Gastrocnemius medialis (tissue), 4 donors: ENCODE results near the gene PDAP1. TPM values are rescaled to one million over a fixed set of nuclear protein-coding genes. Genes with fewer than 3 reads are reported as not detected.
"Not testable (repeated sequence)": the region's sequence is repeated elsewhere in the genome, so short reads cannot be mapped to it uniquely, and the experiment has no call there.

Experiments used
- ATAC-seq, 2 donors: fragments of 150-250 bp; one replicate each; pipeline ENCODE4 v1.9.1; 2016
- DNase-seq, 2 donors: peaks; one replicate each; pipeline ENCODE4 v3.0.0-alpha.2; 2019
- H3K27ac ChIP-seq, 4 donors: fragments of 200-600 bp; sonication (generic); 1 replicate in 1 of 4; 2 replicates in 3 of 4; pipeline ENCODE4 v1.5.1; 2016 to 2018; ENCODE audit warnings: mild to moderate bottlenecking in 2 of 4, moderate library complexity in 1 of 4
- H3K27me3 ChIP-seq, 3 donors: fragments of 200-600 bp; sonication (generic) in 2 of 3; 1 replicate in 1 of 3; 2 replicates in 2 of 3; pipeline versions ENCODE4 v1.5.1 to v1.6.0; 2016 to 2019; ENCODE audit warnings: mild to moderate bottlenecking in 1 of 3, moderate library complexity in 1 of 3
- H3K36me3 ChIP-seq, 2 donors: fragments of 200-600 bp; sonication (generic) in 1 of 2; one replicate each; pipeline ENCODE4 v1.5.1; 2017 to 2018
- H3K4me1 ChIP-seq, 2 donors: fragments of 200-600 bp; sonication (generic) in 1 of 2; one replicate each; pipeline ENCODE4 v1.5.1; 2016 to 2017; ENCODE audit warnings: mild to moderate bottlenecking in 2 of 2
- H3K4me3 ChIP-seq, 4 donors: fragments of 200-600 bp; sonication (generic) in 3 of 4; 1 replicate in 1 of 4; 2 replicates in 3 of 4; pipeline ENCODE4 v1.5.1; 2016 to 2019; ENCODE audit warnings: mild to moderate bottlenecking in 2 of 4
- H3K9me3 ChIP-seq, 3 donors: fragments of 200-600 bp; sonication (generic) in 2 of 3; 1 replicate in 1 of 3; 2 replicates in 2 of 3; pipeline ENCODE4 v1.5.1; 2016 to 2019
- POLR2A ChIP-seq, 2 donors: fragments of 450-650 bp; IDR thresholded peaks; one replicate each; pipeline ENCODE4 v1.6.1; 2017; ENCODE audit warnings: antibody characterized with exemption in 2 of 2, mild to moderate bottlenecking in 2 of 2, moderate library complexity in 2 of 2
- in situ Hi-C, 4 donors: fragments of 200-750 bp; cut with MboI; loops; one replicate each; pipeline versions ENCODE4 v1.15.0 to v1.8.0; 2017; ENCODE audit warnings: low sequenced_read_pairs in 4 of 4
- intact Hi-C: fragments of 100-400 bp; cut with DNase I; formaldehyde crosslinking; loops from one replicate; pipeline ENCODE4 v1.15.1; 2023; ENCODE audit warnings: low total_unique reads
- total RNA-seq, 4 donors: library from RNA; depleted of rRNA; stranded (reverse); fragments of >200 nt; gene quantifications; one replicate each; pipeline versions ENCODE4 v1.1.0 to v1.2.3, GENCODE V29; 2016
- TF ChIP-seq, protein P1 (sequence below), 5 experiments: fragments of 450-650 bp in 3 of 5; fragments of 200-600 bp in 2 of 5; sonication (generic) in 2 of 5; IDR thresholded peaks in 4 of 5; conservative IDR thresholded peaks in 1 of 5; 1 replicate in 4 of 5; 2 replicates in 1 of 5; pipeline ENCODE4 v1.5.1; 2016 to 2019; ENCODE audit warnings: antibody characterized with exemption in 5 of 5, mild to moderate bottlenecking in 3 of 5, moderate library complexity in 3 of 5

Gene PDAP1
- total RNA-seq, 4 donors from 2014 or later = 81.7 to 258 (median 198) TPM

DNA sequence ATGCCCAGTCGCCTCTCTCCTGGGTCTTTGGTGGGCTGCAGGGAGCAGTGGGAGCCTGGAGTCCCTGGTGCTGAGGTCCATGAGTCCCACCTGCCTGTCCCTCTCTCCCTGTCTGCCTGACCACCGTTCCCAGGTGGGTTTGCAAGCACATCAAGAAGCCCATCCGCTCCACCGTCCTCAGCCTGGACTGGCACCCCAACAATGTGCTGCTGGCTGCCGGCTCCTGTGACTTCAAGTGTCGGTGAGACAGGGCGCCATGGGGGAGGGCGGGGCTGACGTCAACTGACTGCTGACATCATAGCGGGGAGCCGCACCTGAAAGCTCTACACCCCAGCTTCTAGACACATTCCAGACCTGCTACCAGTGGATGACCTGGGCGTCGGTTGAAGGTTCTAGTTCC, 18.6 kb downstream of the PDAP1 start:
- H3K27ac ChIP-seq = no peak overlapping the region
- no peak overlapping the region for H3K4me3 ChIP-seq
- H3K9me3 ChIP-seq = no peaks in the 10 kb centered on the region
- ATAC-seq (no peak), DNase-seq (no peak)
- intact Hi-C loops = no loop called here
- peaks cover 6 to 18% of the 10 kb centered on the region in 2 donors for H3K4me1 ChIP-seq
- in situ Hi-C loops = no loop called here
- H3K27me3 ChIP-seq = no peaks in the 10 kb centered on the region
- TF ChIP-seq, protein P1, sequence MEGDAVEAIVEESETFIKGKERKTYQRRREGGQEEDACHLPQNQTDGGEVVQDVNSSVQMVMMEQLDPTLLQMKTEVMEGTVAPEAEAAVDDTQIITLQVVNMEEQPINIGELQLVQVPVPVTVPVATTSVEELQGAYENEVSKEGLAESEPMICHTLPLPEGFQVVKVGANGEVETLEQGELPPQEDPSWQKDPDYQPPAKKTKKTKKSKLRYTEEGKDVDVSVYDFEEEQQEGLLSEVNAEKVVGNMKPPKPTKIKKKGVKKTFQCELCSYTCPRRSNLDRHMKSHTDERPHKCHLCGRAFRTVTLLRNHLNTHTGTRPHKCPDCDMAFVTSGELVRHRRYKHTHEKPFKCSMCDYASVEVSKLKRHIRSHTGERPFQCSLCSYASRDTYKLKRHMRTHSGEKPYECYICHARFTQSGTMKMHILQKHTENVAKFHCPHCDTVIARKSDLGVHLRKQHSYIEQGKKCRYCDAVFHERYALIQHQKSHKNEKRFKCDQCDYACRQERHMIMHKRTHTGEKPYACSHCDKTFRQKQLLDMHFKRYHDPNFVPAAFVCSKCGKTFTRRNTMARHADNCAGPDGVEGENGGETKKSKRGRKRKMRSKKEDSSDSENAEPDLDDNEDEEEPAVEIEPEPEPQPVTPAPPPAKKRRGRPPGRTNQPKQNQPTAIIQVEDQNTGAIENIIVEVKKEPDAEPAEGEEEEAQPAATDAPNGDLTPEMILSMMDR (IDR thresholded peaks at IDR 0.05 in 4 of 5, conservative IDR thresholded peaks at IDR 0.05 in 1 of 5) = no peak
- TF ChIP-seq POLR2A (IDR thresholded peaks at IDR 0.05) = no peak
- H3K36me3 ChIP-seq = peaks cover 0 to 5% of the 10 kb centered on the region in 2 donors

DNA sequence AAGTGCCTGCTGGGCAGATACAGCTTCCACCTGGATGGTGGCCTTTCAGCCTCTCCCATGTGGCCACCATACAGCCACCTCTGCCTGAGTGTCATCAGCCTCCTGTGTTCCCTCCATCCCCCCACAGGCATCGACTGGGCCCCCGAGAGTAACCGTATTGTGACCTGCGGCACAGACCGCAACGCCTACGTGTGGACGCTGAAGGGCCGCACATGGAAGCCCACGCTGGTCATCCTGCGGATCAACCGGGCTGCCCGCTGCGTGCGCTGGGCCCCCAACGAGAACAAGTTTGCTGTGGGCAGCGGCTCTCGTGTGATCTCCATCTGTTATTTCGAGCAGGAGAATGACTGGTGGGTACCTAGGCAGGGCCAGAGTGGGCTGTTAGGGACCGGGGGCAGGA, 20.5 kb downstream of the PDAP1 start:
- DNase-seq (no peak), ATAC-seq (no peak)
- intact Hi-C loops (no loop called here), in situ Hi-C loops (no loop called here)
- Histone ChIP-seq H3K4me1 (peaks cover 0 to 8% of the 10 kb centered on the region in 2 donors), H3K27ac (no peak overlapping the region), H3K4me3 (no peak overlapping the region), H3K9me3 (no peaks in the 10 kb centered on the region), H3K36me3 (peaks cover 0 to 4% of the 10 kb centered on the region in 2 donors), H3K27me3 (no peaks in the 10 kb centered on the region)
- TF ChIP-seq, protein P1 (IDR thresholded peaks at IDR 0.05 in 4 of 5, conservative IDR thresholded peaks at IDR 0.05 in 1 of 5) = no peak
- TF ChIP-seq POLR2A (IDR thresholded peaks at IDR 0.05) = no peak

DNA sequence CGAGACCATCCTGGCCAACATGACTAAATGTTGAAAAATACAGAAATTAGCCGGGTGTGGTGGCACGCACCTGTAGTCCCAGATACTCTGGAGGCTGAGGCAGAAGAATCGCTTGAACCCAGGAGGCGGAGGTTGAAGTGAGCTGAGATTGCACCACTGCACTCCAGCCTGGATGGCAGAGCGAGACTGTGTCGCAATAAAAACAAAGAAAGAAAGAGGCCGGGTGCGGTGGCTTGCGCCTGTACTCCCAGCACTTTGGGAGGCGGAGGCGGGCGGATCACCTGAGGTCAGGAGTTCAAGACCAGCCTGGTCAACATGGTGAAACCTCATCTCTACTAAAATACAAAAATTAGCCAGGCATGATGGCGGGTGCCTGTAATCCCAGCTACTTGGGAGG, 21.2 kb downstream of the PDAP1 start:
- H3K27ac ChIP-seq, H3K36me3 ChIP-seq, in situ Hi-C loops, H3K4me1 ChIP-seq, H3K27me3 ChIP-seq, DNase-seq, intact Hi-C loops, H3K9me3 ChIP-seq, H3K4me3 ChIP-seq, ATAC-seq: not testable (repeated sequence)

DNA sequence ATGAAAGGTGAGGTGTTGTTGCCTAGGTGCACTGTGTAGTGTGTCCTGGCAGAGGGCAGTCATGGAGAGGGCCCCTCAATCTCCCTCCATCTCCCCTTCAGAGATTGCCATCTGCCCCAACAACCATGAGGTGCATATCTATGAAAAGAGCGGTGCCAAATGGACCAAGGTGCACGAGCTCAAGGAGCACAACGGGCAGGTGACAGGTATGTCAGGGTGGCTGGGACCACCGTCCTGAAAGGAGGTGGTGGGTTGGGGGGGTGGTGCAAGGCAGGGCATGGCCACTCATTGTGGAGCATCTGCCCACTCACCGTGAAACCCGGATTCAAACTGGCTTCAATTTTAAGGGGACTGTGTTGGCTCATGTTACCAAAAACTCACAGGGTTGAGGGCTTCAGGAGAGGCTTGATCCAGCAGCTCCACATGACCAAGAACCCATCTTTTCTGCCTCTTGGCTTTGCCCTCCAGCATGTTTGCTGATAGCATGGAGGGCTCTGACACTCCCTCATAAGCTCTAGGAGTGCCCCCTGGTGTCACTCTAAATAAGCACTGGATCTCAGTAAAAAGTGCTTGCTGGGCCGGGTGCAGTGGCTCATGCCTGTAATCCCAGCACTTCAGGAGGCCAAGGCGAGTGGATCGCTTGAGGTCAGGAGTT, 21.7 kb downstream of the PDAP1 start:
- intact Hi-C loops = no loop called here
- Histone ChIP-seq H3K4me1 (no peaks in the 10 kb centered on the region), H3K4me3 (no peak overlapping the region), H3K27me3 (no peaks in the 10 kb centered on the region), H3K9me3 (no peaks in the 10 kb centered on the region), H3K36me3 (peaks cover 0 to 4% of the 10 kb centered on the region in 2 donors), H3K27ac (no peak overlapping the region)
- no peak for TF ChIP-seq POLR2A (IDR thresholded peaks at IDR 0.05)
- TF ChIP-seq, protein P1 (IDR thresholded peaks at IDR 0.05 in 4 of 5, conservative IDR thresholded peaks at IDR 0.05 in 1 of 5) = no peak
- ATAC-seq (peak in 1 of 2 donors; percentile 21), DNase-seq (no peak)
- in situ Hi-C loops = no loop called here

DNA sequence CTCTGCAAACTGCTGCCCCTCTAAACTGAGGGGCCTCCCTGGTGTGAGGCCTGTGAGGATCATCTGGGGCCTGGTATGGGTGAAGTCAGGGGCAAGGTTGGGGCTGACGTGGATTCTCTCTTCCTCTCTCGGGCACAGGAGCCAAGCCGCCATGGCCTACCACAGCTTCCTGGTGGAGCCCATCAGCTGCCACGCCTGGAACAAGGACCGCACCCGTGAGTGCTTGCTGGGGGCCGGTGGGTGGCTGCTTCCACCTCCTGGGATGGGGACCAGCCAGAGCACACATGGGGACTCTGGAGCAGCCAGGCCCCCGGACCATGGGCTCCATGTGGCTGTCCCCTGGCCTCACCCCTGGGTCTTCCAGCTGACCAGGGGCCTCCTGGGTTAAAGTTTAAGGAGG, 22.8 kb downstream of the PDAP1 start:
- DNase-seq (no peak), ATAC-seq (no peak)
- TF ChIP-seq, protein P1 (IDR thresholded peaks at IDR 0.05 in 4 of 5, conservative IDR thresholded peaks at IDR 0.05 in 1 of 5) = no peak
- TF ChIP-seq POLR2A (IDR thresholded peaks at IDR 0.05) = no peak
- Histone ChIP-seq H3K27me3 (no peaks in the 10 kb centered on the region), H3K36me3 (peaks cover 0 to 4% of the 10 kb centered on the region in 2 donors), H3K9me3 (no peaks in the 10 kb centered on the region), H3K4me3 (no peak overlapping the region), H3K27ac (no peak overlapping the region), H3K4me1 (peaks cover 0 to 7% of the 10 kb centered on the region in 2 donors)
- in situ Hi-C loops (no loop called here), intact Hi-C loops (no loop called here)
